ELF-1 (cell line): ENCODE measurements around the gene AMER3.

Experiments used
- DNase-seq: peaks from one replicate; pipeline ENCODE4 v3.0.0-alpha.2; 2016; ENCODE audit warnings: low read depth, low spot score

AMER3 gene

GRCh38 chr2:130785466-130786055 lies 30.2 kb downstream of the AMER3 start:
- no peak for DNase-seq

GRCh38 chr2:130786076-130786475 lies 30.7 kb downstream of the AMER3 start:
- DNase-seq: no peak

- no peak for DNase-seq
Measured at GRCh38 chr2:130787841-130788240, 32.5 kb downstream of the AMER3 start.

GRCh38 chr2:130790312-130790711 lies 35.0 kb downstream of the AMER3 start:
- no peak for DNase-seq

GRCh38 chr2:130790804-130791616 lies 35.7 kb downstream of the AMER3 start:
- DNase-seq: no peak

GRCh38 chr2:130791617-130791939 lies 36.2 kb downstream of the AMER3 start:
- DNase-seq: no peak

GRCh38 chr2:130795431-130795830 lies 40.1 kb downstream of the AMER3 start:
- DNase-seq: no peak

GRCh38 chr2:130796290-130796689 lies 41.0 kb downstream of the AMER3 start:
- DNase-seq: peak; percentile 82

GRCh38 chr2:130797493-130798435 lies 42.4 kb downstream of the AMER3 start:
- DNase-seq: peak; percentile 95

GRCh38 chr2:130798472-130799218 lies 43.3 kb downstream of the AMER3 start:
- peak; percentile 64 for DNase-seq

GRCh38 chr2:130799295-130799694 lies 44.0 kb downstream of the AMER3 start:
- no peak for DNase-seq

- no peak for DNase-seq
Measured at GRCh38 chr2:130805613-130806012, 50.3 kb downstream of the AMER3 start.

GRCh38 chr2:130806370-130806769 lies 51.0 kb downstream of the AMER3 start:
- DNase-seq: no peak

- DNase-seq: no peak
Measured at GRCh38 chr2:130807659-130808385, 52.5 kb downstream of the AMER3 start.

- DNase-seq: peak; percentile 49
Measured at GRCh38 chr2:130808482-130809268, 53.3 kb downstream of the AMER3 start.

GRCh38 chr2:130810490-130810889 lies 55.1 kb downstream of the AMER3 start:
- DNase-seq: no peak

- DNase-seq: no peak
Measured at GRCh38 chr2:130813722-130814121, 58.4 kb downstream of the AMER3 start.

- no peak for DNase-seq
Measured at GRCh38 chr2:130814931-130815680, 59.8 kb downstream of the AMER3 start.
